ENCODE data around the gene COBL.

COBL gene

DNA sequence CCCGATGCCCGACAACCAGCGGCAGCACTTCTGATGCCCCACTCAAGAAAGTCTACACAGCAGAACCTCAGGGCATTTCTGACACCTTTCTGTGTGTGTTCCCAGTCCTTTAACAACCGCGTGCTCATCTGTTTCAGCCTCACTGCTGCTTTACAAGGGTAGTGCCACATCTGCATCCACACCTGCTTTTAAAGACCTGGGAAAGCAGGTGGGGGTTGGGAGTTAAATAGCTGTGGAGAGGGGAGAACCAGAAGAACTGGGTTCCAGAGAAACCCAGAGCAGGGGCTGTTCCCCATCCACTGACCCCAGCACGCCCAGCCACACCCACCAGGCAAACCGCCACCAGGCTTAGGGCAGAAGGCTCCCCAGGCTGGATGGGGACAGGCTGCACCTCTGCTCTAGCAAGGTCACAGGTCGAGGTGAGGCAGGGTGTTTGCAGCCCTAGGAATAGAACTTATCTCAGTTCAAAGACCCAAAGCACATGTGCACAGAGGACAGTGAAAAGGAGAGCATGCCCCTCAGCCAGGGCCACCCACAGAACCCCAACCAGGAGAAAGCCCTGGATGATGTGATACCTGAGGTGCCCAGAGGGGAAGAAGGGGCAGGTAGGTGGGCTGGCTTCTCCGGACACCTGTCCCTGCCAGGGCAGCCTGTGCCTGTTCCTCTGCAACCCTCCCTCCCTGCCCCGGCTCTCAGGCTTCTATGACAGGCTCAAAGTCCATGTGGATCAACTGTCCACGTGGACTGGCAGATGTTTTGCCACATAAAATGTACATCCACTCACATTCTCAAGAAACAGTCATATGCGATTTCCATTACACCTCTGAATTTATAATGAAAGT, 51.3 kb downstream of the COBL start:
- DNase-seq (ENCODE audit: low read depth): no peak
- TF ChIP-seq, protein P1, sequence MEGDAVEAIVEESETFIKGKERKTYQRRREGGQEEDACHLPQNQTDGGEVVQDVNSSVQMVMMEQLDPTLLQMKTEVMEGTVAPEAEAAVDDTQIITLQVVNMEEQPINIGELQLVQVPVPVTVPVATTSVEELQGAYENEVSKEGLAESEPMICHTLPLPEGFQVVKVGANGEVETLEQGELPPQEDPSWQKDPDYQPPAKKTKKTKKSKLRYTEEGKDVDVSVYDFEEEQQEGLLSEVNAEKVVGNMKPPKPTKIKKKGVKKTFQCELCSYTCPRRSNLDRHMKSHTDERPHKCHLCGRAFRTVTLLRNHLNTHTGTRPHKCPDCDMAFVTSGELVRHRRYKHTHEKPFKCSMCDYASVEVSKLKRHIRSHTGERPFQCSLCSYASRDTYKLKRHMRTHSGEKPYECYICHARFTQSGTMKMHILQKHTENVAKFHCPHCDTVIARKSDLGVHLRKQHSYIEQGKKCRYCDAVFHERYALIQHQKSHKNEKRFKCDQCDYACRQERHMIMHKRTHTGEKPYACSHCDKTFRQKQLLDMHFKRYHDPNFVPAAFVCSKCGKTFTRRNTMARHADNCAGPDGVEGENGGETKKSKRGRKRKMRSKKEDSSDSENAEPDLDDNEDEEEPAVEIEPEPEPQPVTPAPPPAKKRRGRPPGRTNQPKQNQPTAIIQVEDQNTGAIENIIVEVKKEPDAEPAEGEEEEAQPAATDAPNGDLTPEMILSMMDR (IDR thresholded peaks at IDR 0.05; ENCODE audit: control insufficient read depth, insufficient read depth, low read depth, low read length, missing control alignments): no peak
- H3K4me3 ChIP-seq (ENCODE audit: control insufficient read depth, low read depth, low read length): no peak overlapping the region

DNA sequence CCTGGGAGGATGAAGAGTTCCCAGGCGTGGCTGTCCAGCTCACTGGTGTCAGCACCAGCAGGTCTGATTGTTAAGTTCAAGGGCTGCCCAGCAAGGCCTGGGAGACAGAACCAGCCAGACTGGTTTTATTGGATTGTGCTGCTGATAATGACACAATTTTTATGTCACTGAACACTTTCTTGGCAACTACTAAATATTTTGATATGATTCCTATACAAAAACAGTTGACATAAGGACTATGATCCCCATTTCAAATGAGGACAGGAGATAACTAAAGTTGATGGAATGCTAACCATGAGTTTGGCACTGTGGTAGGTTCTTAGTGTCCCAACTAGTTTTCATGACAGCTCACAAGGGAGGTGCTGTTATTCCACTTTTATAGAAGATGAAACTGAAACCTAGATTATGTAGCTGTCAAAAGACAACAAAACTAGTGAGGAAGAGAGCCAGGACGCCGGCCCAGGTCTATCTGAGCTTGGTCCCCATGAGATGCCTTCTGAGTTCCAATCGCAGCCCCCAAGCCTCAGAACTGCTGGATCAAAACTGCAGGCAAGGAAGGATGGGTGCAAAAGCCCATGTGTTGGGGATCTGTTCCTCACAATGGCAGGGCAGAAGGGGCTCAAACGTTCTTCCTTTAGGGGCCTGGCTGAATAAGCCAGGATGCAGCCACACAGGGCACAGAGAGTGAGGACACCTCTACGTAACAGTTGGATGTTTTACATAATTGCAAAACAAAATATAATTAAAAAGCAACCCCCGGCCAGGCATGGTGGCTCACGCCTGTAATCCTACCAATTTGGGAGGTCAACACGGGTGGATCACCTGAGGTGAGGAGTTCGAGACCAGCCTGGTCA, 52.8 kb downstream of the COBL start:
- no peak overlapping the region for H3K4me3 ChIP-seq (ENCODE audit: control insufficient read depth, low read depth, low read length)
- TF ChIP-seq, protein P1 (IDR thresholded peaks at IDR 0.05; ENCODE audit: control insufficient read depth, insufficient read depth, low read depth, low read length, missing control alignments): no peak
- DNase-seq (ENCODE audit: low read depth): no peak

DNA sequence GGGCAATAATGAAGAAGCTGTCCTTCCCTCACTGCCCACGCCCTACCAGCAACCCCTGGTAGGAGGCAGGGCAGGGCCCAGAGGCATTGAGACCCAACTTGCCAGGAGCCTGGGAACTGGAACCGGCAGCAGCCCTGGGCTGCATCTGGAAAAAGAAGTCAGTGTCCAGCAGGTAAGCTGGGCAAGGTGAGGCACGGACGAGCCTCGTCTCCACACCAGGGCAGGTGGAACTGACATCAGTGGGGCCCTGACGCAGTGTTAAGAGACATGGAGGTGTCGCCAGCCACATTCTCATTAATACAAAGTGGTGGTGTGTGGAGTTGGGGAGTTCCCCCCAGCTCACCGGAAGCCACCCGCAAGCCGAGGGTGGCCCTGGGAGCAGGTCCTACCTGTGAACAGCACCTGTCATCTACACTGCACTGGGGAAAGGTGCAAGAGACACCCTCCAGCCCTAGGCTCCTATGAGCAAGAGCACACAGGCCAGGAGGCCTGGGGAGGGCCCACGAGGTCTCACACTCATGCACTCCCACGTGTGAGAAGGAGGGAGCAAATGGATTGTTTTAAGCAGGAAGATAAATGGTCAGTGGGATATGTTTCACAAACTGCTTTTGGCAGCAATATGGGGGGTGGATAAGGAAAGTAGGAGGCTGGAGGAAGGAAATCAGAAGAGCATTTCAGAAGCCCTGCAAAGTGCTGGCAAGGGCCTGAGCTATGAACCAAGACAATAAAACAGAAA, 53.6 kb downstream of the COBL start:
- no peak overlapping the region for H3K4me3 ChIP-seq (ENCODE audit: control insufficient read depth, low read depth, low read length)
- TF ChIP-seq, protein P1 (IDR thresholded peaks at IDR 0.05; ENCODE audit: control insufficient read depth, insufficient read depth, low read depth, low read length, missing control alignments): no peak
- DNase-seq (ENCODE audit: low read depth): no peak

DNA sequence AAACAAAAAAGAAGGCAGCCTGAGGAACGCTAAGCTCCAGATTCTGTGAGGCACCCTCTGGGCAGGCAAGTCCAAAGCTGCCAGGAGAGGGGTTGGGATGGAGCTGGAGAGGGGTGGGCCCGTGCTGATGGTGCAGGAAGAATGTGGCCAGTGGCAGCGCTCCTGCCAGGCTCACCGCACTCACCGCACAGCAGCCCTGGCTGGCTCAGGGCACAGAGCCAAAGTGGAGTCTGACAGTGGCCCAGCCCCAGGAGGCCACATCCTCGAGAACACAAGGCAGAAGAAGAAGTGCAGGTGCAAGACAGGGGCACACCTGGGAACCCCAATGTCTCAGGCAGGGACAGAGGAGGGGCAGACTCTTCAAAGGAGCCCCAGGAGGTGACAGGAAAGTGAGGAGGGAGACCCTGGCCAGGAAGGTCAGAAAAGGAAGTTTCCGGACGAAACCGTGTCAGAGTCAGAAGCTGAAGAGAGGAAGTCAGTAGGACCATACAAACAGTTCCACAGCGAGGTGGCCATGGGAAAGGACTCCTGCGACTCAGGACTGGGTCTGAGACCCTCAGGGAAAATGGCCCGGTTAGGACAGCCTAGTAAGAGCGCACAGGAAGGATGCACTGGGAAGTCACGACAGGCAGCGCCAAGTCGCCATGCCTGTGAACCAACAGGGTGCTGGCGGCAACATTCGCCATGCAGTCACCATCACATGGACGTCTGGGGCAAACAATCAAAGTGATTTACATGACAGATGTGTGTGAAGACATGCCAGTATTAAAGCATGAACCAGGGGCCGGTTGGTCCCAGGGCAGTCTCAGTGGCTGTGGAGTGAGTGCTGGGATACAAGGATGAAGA, 54.4 kb downstream of the COBL start:
- no peak for DNase-seq (ENCODE audit: low read depth)
- H3K4me3 ChIP-seq (ENCODE audit: control insufficient read depth, low read depth, low read length): no peak overlapping the region
- TF ChIP-seq, protein P1 (IDR thresholded peaks at IDR 0.05; ENCODE audit: control insufficient read depth, insufficient read depth, low read depth, low read length, missing control alignments): no peak

DNA sequence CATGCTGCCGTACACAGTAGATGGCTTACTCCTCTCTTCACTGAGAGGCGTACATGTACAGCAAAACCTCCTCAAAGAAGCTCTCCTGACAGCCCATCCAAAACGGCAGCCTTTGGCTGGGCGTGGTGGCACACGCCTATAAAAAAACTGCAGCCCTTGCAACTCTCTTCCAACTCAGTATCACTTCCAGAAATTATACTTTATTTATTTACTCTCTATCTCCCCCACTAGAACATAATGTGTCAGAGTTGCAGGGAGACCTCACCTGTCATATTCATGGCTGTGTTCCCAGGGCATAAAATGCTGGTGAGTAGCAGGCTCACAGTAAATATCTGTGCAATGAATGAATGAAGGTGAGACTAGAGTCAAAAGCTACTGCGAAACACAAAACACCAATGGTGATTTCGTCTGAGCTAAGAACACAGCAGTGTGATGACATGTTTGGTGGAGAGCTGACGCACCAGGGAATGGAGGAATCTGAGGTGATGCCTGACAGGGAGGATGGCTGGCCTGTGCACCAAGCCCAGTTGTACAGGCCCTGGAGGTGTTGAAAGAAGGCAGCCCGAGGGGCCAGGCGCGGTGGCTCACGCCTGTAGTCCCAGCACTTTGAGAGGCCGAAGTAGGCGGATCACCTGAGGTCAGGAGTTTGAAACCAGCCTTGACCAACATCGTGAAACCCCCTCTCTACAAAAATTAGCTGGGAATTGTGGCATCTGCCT, 55.3 kb downstream of the COBL start:
- no peak for DNase-seq (ENCODE audit: low read depth)
- H3K4me3 ChIP-seq (ENCODE audit: control insufficient read depth, low read depth, low read length): no peak overlapping the region
- TF ChIP-seq, protein P1 (IDR thresholded peaks at IDR 0.05; ENCODE audit: control insufficient read depth, insufficient read depth, low read depth, low read length, missing control alignments): no peak
